Camera-type eye (tissue), 1 donor: ENCODE results near the gene NUDT10. TPM values are rescaled to one million over a fixed set of nuclear protein-coding genes. Genes with fewer than 3 reads are reported as not detected.

Experiments
- total RNA-seq: library from RNA; depleted of rRNA; stranded (reverse); fragments of >200 nt; gene quantifications from one replicate; pipeline ENCODE4 v1.2.3, GENCODE V29; 2014

Gene NUDT10
- total RNA-seq: 13.7 TPM

GRCh38 chrX:51332188-51332942 is at the start of gene NUDT10:
TSS of gene NUDT10 (plus strand) at chrX:51332822. CDS start at chrX:51332966, 144 bp downstream.

Other genes starting within 250 kb of the NUDT10 start
- gene NUDT11, start 163.8 kb downstream of the NUDT10 start, total RNA-seq: 18.8 TPM